Pancreas (tissue), 10 donors: ENCODE results near the gene IGFN1. TPM values are rescaled to one million over a fixed set of nuclear protein-coding genes. Genes with fewer than 3 reads are reported as not detected.

Experiments used
- ATAC-seq, 4 donors: fragments of 200-7000 bp; cut with Tn5 transposase; one replicate each; pipeline versions ENCODE4 v1.8.0 to v1.9.1; 2020; ENCODE audit warnings: mild to moderate bottlenecking in 4 of 4, moderate library complexity in 4 of 4
- DNase-seq, 6 donors: peaks; one replicate each; pipeline ENCODE4 v3.0.0-alpha.2; 2020
- FAIRE-seq: peaks from 2 replicates; lab custom pipeline; 2012; peaks lifted over from hg19 to GRCh38; lab: Jason Lieb, UNC
- H3K27ac ChIP-seq, 4 donors: fragments of 200-600 bp; sonication (generic); 1 replicate in 3 of 4; 2 replicates in 1 of 4; pipeline versions ENCODE4 v1.5.0 to v1.8.0; 2020
- H3K27me3 ChIP-seq, 4 donors: fragments of 200-600 bp; one replicate each; pipeline ENCODE4 v1.8.0; 2021
- H3K36me3 ChIP-seq, 3 donors: fragments of 200-600 bp; sonication (generic) in 1 of 3; one replicate each; pipeline versions ENCODE4 v1.5.0 to v1.8.0; 2020 to 2021
- H3K4me1 ChIP-seq, 3 donors: fragments of 200-600 bp; one replicate each; pipeline ENCODE4 v1.8.0; 2021
- H3K4me3 ChIP-seq, 4 donors: fragments of 200-600 bp; sonication (generic) in 2 of 4; one replicate each; pipeline versions ENCODE4 v1.5.0 to v1.8.0; 2020 to 2021
- H3K9me3 ChIP-seq, 4 donors: fragments of 200-600 bp; one replicate each; pipeline ENCODE4 v1.8.0; 2021
- CTCF ChIP-seq, 4 donors: fragments of 200-600 bp; sonication (generic) in 3 of 4; IDR thresholded peaks; one replicate each; pipeline versions ENCODE4 v1.5.0 to v1.8.0; 2021; ENCODE audit warnings: antibody characterized with exemption in 4 of 4
- WGBS, 2 donors: extraction: QIAGEN DNeasy Blood & Tissue Kit; methylation state at CpG; one replicate each; pipeline ENCODE4 v1.1.7; 2013; 5-methylcytosine and 5-hydroxymethylcytosine counted together
- intact Hi-C, 3 donors: fragments of 100-400 bp; cut with DNase I; formaldehyde crosslinking; loops; one replicate each; pipeline versions ENCODE4 v1.11.1 to v1.14.2; 2022
- polyA plus RNA-seq, 2 donors: library from polyadenylated mRNA; stranded (reverse); fragments of 200-250 nt; gene quantifications; one replicate each; pipeline ENCODE4 v1.2.3, GENCODE V29; 2013
- total RNA-seq, 6 donors: library from RNA; stranded (reverse); fragmentation: NEBNext Ultra II Directional in 4 of 6; extraction: Animal tissue kit (Norgen Biotek cat#: 25700) in 4 of 6; gene quantifications; one replicate each; pipeline versions ENCODE4 v1.2.1 to v1.2.4, GENCODE V29; 2021 to 2023
- donor health status: healthy with polysubstance abuse.
- donor health status: DM: no; HTN: no; CAD: no; lungs with moderate emphysema.
- donor health status: DM: no; HTN: no; CAD: no.
- donor health status: control.
- donor health status: control.
- donor health status: Bipolar disorder and iron deficiency.
- donor health status: DM: yes; HTN: yes; CAD: no.
- donor health status: DM: no; HTN: no; CAD: no.
- donor health status: DM: no; HTN: no; CAD: no.
- donor health status: DM: yes; HTN: yes; CAD: no.

The IGFN1 gene
- total and polyA plus RNA-seq, 8 donors = 4.1 to 48.4 (median 14.6) TPM

DNA sequence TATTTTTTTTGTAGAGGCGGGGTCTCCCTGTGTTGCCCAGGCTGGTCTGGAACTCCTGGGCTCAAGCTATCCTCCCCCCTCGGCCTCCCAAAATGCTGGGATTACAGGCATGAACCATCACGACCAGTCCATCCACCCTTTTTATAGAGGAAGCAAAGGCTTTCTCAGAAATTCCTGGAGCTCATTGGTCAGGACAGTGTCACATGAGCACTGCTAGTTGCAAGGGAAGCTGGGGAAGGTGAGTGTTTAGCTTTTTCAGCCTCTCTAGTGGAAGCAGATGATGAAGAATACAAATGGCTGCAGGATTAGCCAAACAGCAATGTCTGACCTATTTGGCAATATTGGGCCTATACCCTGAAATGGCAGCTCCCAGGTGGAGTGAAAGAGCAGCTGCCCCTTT, 8.0 kb downstream of the IGFN1 start:
- no peak for FAIRE-seq

GRCh38 chr1:201205036-201205435, 14.4 kb downstream of the IGFN1 start:
- ATAC-seq (no peak), DNase-seq (no peak), FAIRE-seq (no peak)
- Histone ChIP-seq H3K36me3 (no peaks in the 10 kb centered on the region), H3K27me3 (no peaks in the 10 kb centered on the region), H3K4me1 (no peaks in the 10 kb centered on the region), H3K27ac (no peak overlapping the region), H3K4me3 (no peak overlapping the region), H3K9me3 (no peaks in the 10 kb centered on the region)
- no peak for TF ChIP-seq CTCF (IDR thresholded peaks at IDR 0.05)
- intact Hi-C loops = no loop called here
- 88 to 90% methylated on average over 13 of the region's 13 CpGs for WGBS, 2 donors

More for the DNA sequence above, 8.0 kb downstream of the IGFN1 start:
- DNase-seq (peak in 1 of 6 donors; percentile 7), ATAC-seq (no peak)
- no peak for TF ChIP-seq CTCF (IDR thresholded peaks at IDR 0.05)
- intact Hi-C loops = no loop called here
- H3K36me3 ChIP-seq = no peaks in the 10 kb centered on the region
- H3K4me3 ChIP-seq = no peak overlapping the region
- 87 to 92% methylated on average over 3 of the region's 3 CpGs for WGBS, 2 donors
- H3K4me1 ChIP-seq = no peaks in the 10 kb centered on the region
- no peaks in the 10 kb centered on the region for H3K27me3 ChIP-seq
- no peak overlapping the region for H3K27ac ChIP-seq
- H3K9me3 ChIP-seq = no peaks in the 10 kb centered on the region

GRCh38 chr1:201206176-201206575, 15.6 kb downstream of the IGFN1 start:
- intact Hi-C loops = no loop called here
- no peaks in the 10 kb centered on the region for H3K9me3 ChIP-seq
- no peaks in the 10 kb centered on the region for H3K4me1 ChIP-seq
- H3K36me3 ChIP-seq = no peaks in the 10 kb centered on the region
- H3K27me3 ChIP-seq = no peaks in the 10 kb centered on the region
- 69 to 70% methylated on average over 4 of the region's 4 CpGs for WGBS, 2 donors
- FAIRE-seq = no peak
- H3K4me3 ChIP-seq = no peak overlapping the region
- no peak for ATAC-seq
- no peak for DNase-seq
- TF ChIP-seq CTCF (IDR thresholded peaks at IDR 0.05) = no peak
- no peak overlapping the region for H3K27ac ChIP-seq

DNA sequence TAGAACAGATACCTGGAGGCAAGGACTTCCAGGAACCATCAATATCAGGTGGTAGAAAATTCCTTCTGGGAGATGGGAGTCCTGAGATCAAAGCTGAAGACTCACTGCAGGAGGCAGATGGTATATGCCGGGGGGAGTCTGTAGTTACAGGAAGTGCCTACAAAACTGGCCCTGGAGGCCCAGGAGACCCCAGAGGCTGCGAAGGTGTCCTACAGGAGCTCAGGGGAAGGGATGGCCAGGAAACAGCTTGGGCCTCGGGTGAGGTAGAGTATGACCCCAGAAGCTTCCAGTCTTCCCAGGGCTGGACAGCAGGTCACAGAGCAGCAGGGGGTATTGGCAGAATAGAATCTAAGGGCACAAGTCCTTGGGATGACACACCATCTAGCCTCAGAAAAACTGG, 16.4 kb downstream of the IGFN1 start:
- H3K27ac ChIP-seq = no peak overlapping the region
- H3K4me3 ChIP-seq = no peak overlapping the region
- no peak for ATAC-seq
- no peak for FAIRE-seq
- 92 to 93% methylated on average over 3 of the region's 3 CpGs for WGBS, 2 donors
- intact Hi-C loops = no loop called here
- no peaks in the 10 kb centered on the region for H3K36me3 ChIP-seq
- no peaks in the 10 kb centered on the region for H3K4me1 ChIP-seq
- no peaks in the 10 kb centered on the region for H3K9me3 ChIP-seq
- TF ChIP-seq CTCF (IDR thresholded peaks at IDR 0.05) = no peak
- H3K27me3 ChIP-seq = no peaks in the 10 kb centered on the region
- DNase-seq = no peak

GRCh38 chr1:201208236-201208635, 17.6 kb downstream of the IGFN1 start:
- H3K4me1 ChIP-seq = no peaks in the 10 kb centered on the region
- no peak overlapping the region for H3K27ac ChIP-seq
- H3K9me3 ChIP-seq = no peaks in the 10 kb centered on the region
- H3K4me3 ChIP-seq = no peak overlapping the region
- H3K36me3 ChIP-seq = no peaks in the 10 kb centered on the region
- FAIRE-seq (no peak), DNase-seq (peak in 1 of 6 donors; percentile 35), ATAC-seq (no peak)
- intact Hi-C loops = no loop called here
- no peaks in the 10 kb centered on the region for H3K27me3 ChIP-seq
- TF ChIP-seq CTCF (IDR thresholded peaks at IDR 0.05) = no peak
- WGBS, 2 donors = 95 to 96% methylated on average over 2 of the region's 2 CpGs
